Mesenteric fat pad (tissue), 1 donor: ENCODE data around the gene HADHB. TPM values are rescaled to one million over a fixed set of nuclear protein-coding genes. Genes with fewer than 3 reads are reported as not detected.
"Not testable (repeated sequence)": the region's sequence is repeated elsewhere in the genome, so short reads cannot be mapped to it uniquely, and the experiment has no call there.

Experiments
- DNase-seq: peaks from one replicate; pipeline ENCODE4 v3.0.0-alpha.2; 2020; ENCODE audit warnings: low spot score
- total RNA-seq: library from RNA; stranded (reverse); fragmentation: NEBNext Ultra II Directional; extraction: Animal tissue kit (Norgen Biotek cat#: 25700); gene quantifications from one replicate; pipeline ENCODE4 v1.2.1, GENCODE V29; 2021
- donor health status: DM: yes; HTN: yes; CAD: no.

HADHB gene
- total RNA-seq, 1 donor from 2014 or later = 224 TPM

GRCh38 chr2:26326514-26326913, 81.8 kb downstream of the HADHB start:
- no peak for DNase-seq

- DNase-seq = no peak
Measured at GRCh38 chr2:26327291-26328272, 82.8 kb downstream of the HADHB start.

GRCh38 chr2:26329083-26329482, 84.3 kb downstream of the HADHB start:
- DNase-seq = not testable (repeated sequence)

DNA sequence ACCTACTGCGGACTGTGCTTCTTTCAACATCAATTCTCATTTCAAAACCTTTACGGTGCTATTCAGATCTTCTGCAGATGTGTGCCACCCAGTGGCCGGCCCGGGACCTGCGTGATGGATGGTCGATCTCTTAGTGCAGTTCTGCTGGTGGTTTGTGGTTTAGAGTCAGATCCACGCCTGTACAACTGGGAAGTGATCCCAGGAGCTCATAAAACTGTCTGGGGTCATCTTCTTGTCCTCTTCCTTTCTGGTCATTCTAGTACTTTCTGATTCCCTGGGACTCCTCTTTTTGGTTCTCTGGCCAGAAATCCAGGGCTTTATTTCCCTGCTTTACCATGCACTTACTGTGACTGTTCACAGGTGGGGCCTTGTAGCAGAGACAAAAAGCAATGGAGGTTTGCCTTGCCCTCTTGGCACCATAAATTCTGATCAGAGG, 85.4 kb downstream of the HADHB start:
- no peak for DNase-seq

- DNase-seq = no peak
Measured at GRCh38 chr2:26330604-26331003, 85.9 kb downstream of the HADHB start.

DNA sequence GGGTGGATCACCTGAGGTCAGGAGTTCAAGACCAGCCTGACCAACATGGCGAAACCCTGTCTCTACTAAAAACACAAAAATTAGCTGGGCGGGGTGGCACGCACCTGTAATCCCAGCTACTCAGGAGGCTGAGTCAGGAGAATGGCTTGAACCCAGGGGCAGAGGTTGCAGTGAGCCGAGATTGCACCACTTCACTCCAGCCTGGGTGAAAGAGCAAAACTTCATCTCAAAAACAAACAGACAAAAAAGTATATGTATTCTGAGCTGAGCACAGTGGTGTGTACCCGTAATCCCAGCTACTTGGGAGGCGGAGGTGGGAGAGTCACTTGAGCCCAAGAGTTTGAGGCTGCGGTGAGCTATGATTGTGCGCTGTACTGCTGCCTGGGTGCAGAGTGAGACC, 86.6 kb downstream of the HADHB start:
- not testable (repeated sequence) for DNase-seq

GRCh38 chr2:26333293-26333692, 88.6 kb downstream of the HADHB start:
- DNase-seq = no peak

- DNase-seq = no peak
Measured at GRCh38 chr2:26335231-26335630, 90.5 kb downstream of the HADHB start.

DNA sequence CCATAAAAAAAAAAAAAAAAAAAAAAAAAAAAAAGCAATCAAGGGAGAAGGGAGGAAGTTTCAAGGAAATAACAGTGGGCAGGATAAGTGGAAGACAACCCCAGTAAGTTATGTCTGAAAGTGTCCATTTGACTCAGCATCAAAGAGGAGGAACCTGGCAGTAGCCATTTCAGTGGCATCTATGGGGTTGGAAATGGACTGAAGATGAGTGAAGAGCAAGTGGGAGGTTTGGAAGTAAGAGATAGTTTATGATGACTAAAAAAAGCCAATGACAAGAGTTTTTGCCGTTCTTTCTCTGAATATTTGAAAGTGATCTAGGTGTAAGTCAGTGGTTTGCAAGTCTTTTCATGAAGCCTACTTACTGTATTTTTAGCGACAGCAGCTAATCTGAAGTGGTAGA, 92.0 kb downstream of the HADHB start:
- no peak for DNase-seq

GRCh38 chr2:26337298-26337697, 92.6 kb downstream of the HADHB start:
- DNase-seq = no peak

Other genes with a start within 250 kb of the HADHB start
- 118 TPM for gene RAB10, start 210.9 kb upstream of the HADHB start, total RNA-seq
- 6.8 TPM for gene GAREM2, start 71.9 kb upstream of the HADHB start, total RNA-seq
- gene HADHA, start 307 bp upstream of the HADHB start, total RNA-seq = 220 TPM
- gene SELENOI, start 101.2 kb downstream of the HADHB start, total RNA-seq = 18.7 TPM
- 0.19 TPM for gene ADGRF3, start 101.8 kb downstream of the HADHB start, total RNA-seq
- gene DRC1, start 157.0 kb downstream of the HADHB start, total RNA-seq = not detected
- 0.26 TPM for gene OTOF, start 233.2 kb downstream of the HADHB start, total RNA-seq